Measurements from ENCODE around the gene LRIG1.

Gene LRIG1

GRCh38 chr3:66400411-66401156, 100.2 kb downstream of the LRIG1 start:
- in situ Hi-C loops (cut with HindIII; ENCODE audit: low pct_ligation_motif_present, low pct_unique_long_range_greater_than_20kb, low sequenced_read_pairs): no loop called here

GRCh38 chr3:66399529-66400232, 101.1 kb downstream of the LRIG1 start:
- in situ Hi-C loops (cut with HindIII; ENCODE audit: low pct_ligation_motif_present, low pct_unique_long_range_greater_than_20kb, low sequenced_read_pairs): no loop called here

More at GRCh38 chr3:66400411-66401156, 100.2 kb downstream of the LRIG1 start:
- no peak for DNase-seq

GRCh38 chr3:66398228-66399025, 102.4 kb downstream of the LRIG1 start:
- no peak for DNase-seq
- in situ Hi-C loops (cut with HindIII; ENCODE audit: low pct_ligation_motif_present, low pct_unique_long_range_greater_than_20kb, low sequenced_read_pairs): no loop called here

More at GRCh38 chr3:66399529-66400232, 101.1 kb downstream of the LRIG1 start:
- DNase-seq: no peak

GRCh38 chr3:66397745-66398144, 103.1 kb downstream of the LRIG1 start:
- in situ Hi-C loops (cut with HindIII; ENCODE audit: low pct_ligation_motif_present, low pct_unique_long_range_greater_than_20kb, low sequenced_read_pairs): no loop called here
- DNase-seq: no peak

- no peak for DNase-seq
Measured at GRCh38 chr3:66396888-66397287, 103.9 kb downstream of the LRIG1 start.

GRCh38 chr3:66396161-66396760, 104.6 kb downstream of the LRIG1 start:
- in situ Hi-C loops (cut with HindIII; ENCODE audit: low pct_ligation_motif_present, low pct_unique_long_range_greater_than_20kb, low sequenced_read_pairs): no loop called here
- DNase-seq: no peak

More at GRCh38 chr3:66396888-66397287, 103.9 kb downstream of the LRIG1 start:
- in situ Hi-C loops (cut with HindIII; ENCODE audit: low pct_ligation_motif_present, low pct_unique_long_range_greater_than_20kb, low sequenced_read_pairs): no loop called here

GRCh38 chr3:66395635-66396034, 105.2 kb downstream of the LRIG1 start:
- DNase-seq: no peak
- in situ Hi-C loops (cut with HindIII; ENCODE audit: low pct_ligation_motif_present, low pct_unique_long_range_greater_than_20kb, low sequenced_read_pairs): no loop called here

GRCh38 chr3:66394753-66395249, 106.0 kb downstream of the LRIG1 start:
- in situ Hi-C loops (cut with HindIII; ENCODE audit: low pct_ligation_motif_present, low pct_unique_long_range_greater_than_20kb, low sequenced_read_pairs): no loop called here
- no peak for DNase-seq

- DNase-seq: no peak
Measured at GRCh38 chr3:66394019-66394752, 106.6 kb downstream of the LRIG1 start.

GRCh38 chr3:66393333-66394005, 107.4 kb downstream of the LRIG1 start:
- DNase-seq: no peak
- in situ Hi-C loops (cut with HindIII; ENCODE audit: low pct_ligation_motif_present, low pct_unique_long_range_greater_than_20kb, low sequenced_read_pairs): no loop called here

More at GRCh38 chr3:66394019-66394752, 106.6 kb downstream of the LRIG1 start:
- in situ Hi-C loops (cut with HindIII; ENCODE audit: low pct_ligation_motif_present, low pct_unique_long_range_greater_than_20kb, low sequenced_read_pairs): no loop called here

- in situ Hi-C loops (cut with HindIII; ENCODE audit: low pct_ligation_motif_present, low pct_unique_long_range_greater_than_20kb, low sequenced_read_pairs): no loop called here
- no peak for DNase-seq
Measured at GRCh38 chr3:66392966-66393332, 107.9 kb downstream of the LRIG1 start.

GRCh38 chr3:66392512-66392911, 108.3 kb downstream of the LRIG1 start:
- no peak for DNase-seq
- in situ Hi-C loops (cut with HindIII; ENCODE audit: low pct_ligation_motif_present, low pct_unique_long_range_greater_than_20kb, low sequenced_read_pairs): no loop called here

GRCh38 chr3:66390013-66390412, 110.8 kb downstream of the LRIG1 start:
- DNase-seq: no peak
- in situ Hi-C loops (cut with HindIII; ENCODE audit: low pct_ligation_motif_present, low pct_unique_long_range_greater_than_20kb, low sequenced_read_pairs): no loop called here

- DNase-seq: no peak
- in situ Hi-C loops (cut with HindIII; ENCODE audit: low pct_ligation_motif_present, low pct_unique_long_range_greater_than_20kb, low sequenced_read_pairs): no loop called here
Measured at GRCh38 chr3:66386925-66387650, 113.7 kb downstream of the LRIG1 start.

- in situ Hi-C loops (cut with HindIII; ENCODE audit: low pct_ligation_motif_present, low pct_unique_long_range_greater_than_20kb, low sequenced_read_pairs): no loop called here
- no peak for DNase-seq
Measured at GRCh38 chr3:66386011-66386924, 114.6 kb downstream of the LRIG1 start.

- in situ Hi-C loops (cut with HindIII; ENCODE audit: low pct_ligation_motif_present, low pct_unique_long_range_greater_than_20kb, low sequenced_read_pairs): no loop called here
- no peak for DNase-seq
Measured at GRCh38 chr3:66385066-66385465, 115.8 kb downstream of the LRIG1 start.

All from ACHN (cell line).